ENCODE data around the gene OTUD3.

DNA sequence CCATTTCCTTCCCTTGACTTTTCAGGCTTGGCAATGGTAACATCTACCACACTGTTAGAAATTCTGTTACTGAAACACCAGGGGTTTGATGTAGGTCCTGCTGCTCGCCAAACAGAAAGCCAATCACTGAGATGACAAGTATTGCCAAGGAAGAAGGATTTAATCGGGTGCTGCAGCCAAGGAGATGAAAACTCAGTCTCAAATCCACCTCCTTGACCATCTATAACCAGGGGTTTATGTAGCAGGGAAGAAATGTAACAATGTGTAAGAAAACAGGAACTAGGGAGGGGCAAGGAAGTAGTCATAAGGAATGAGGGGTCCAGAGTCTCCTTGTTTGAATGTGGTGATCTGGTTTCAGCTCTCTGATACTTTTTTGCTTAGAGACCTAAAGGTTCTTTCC is 71.9 kb downstream of the OTUD3 start:
- TF ChIP-seq, protein P1, sequence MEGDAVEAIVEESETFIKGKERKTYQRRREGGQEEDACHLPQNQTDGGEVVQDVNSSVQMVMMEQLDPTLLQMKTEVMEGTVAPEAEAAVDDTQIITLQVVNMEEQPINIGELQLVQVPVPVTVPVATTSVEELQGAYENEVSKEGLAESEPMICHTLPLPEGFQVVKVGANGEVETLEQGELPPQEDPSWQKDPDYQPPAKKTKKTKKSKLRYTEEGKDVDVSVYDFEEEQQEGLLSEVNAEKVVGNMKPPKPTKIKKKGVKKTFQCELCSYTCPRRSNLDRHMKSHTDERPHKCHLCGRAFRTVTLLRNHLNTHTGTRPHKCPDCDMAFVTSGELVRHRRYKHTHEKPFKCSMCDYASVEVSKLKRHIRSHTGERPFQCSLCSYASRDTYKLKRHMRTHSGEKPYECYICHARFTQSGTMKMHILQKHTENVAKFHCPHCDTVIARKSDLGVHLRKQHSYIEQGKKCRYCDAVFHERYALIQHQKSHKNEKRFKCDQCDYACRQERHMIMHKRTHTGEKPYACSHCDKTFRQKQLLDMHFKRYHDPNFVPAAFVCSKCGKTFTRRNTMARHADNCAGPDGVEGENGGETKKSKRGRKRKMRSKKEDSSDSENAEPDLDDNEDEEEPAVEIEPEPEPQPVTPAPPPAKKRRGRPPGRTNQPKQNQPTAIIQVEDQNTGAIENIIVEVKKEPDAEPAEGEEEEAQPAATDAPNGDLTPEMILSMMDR (IDR thresholded peaks at IDR 0.05; ENCODE audit: insufficient read depth, low read length, poor library complexity, severe bottlenecking): no peak
- TF ChIP-seq EZH2phosphoT487 (conservative IDR thresholded peaks at IDR 0.05; ENCODE audit: low read length): no peak
